ENCODE measurements around the gene MTHFD2L. TPM values are rescaled to one million over a fixed set of nuclear protein-coding genes. Genes with fewer than 3 reads are reported as not detected.

MTHFD2L gene
- total RNA-seq, 1 donor from 2014 or later, result 12.4 TPM

GRCh38 chr4:74189331-74190043, 31.6 kb downstream of the MTHFD2L start:
- peak; percentile 77 for TF ChIP-seq CTCF (IDR thresholded peaks at IDR 0.05; ENCODE audit: insufficient read depth, low read depth, low read length)
- TF ChIP-seq EZH2 (IDR thresholded peaks at IDR 0.05; ENCODE audit: insufficient read depth, low read length), result no peak
- H3K79me2 ChIP-seq (ENCODE audit: insufficient read depth, low read length), result no peaks in the 10 kb centered on the region
- no peak overlapping the region for H3K27ac ChIP-seq (ENCODE audit: low read depth, low read length)
- no peaks in the 10 kb centered on the region for H3K9me3 Mint-ChIP-seq (ENCODE audit: unreplicated experiment)
- H3K4me2 ChIP-seq (ENCODE audit: low read length), result no peak overlapping the region
- no peaks in the 10 kb centered on the region for H3K36me3 ChIP-seq (ENCODE audit: insufficient read depth, low read length)
- H3K4me1 Mint-ChIP-seq (ENCODE audit: low read depth, unreplicated experiment), result peaks cover 7% of the 10 kb centered on the region
- H3K27me3 Mint-ChIP-seq (ENCODE audit: low read depth, unreplicated experiment), result no peaks in the 10 kb centered on the region
- FAIRE-seq, result no peak
- H3K27ac Mint-ChIP-seq (ENCODE audit: unreplicated experiment), result no peak overlapping the region
- no peaks in the 10 kb centered on the region for H3K4me1 ChIP-seq (ENCODE audit: insufficient read depth, low read length)
- no peak overlapping the region for H3K4me3 ChIP-seq (ENCODE audit: insufficient read depth, low read depth, low read length)
- no peak overlapping the region for H3K4me3 Mint-ChIP-seq (ENCODE audit: unreplicated experiment)
- H3K9me3 ChIP-seq (ENCODE audit: insufficient read depth, low read depth, low read length), result no peaks in the 10 kb centered on the region
- no peaks in the 10 kb centered on the region for H3K36me3 Mint-ChIP-seq (ENCODE audit: low read depth, unreplicated experiment)
- DNase-seq (ENCODE audit: low read depth), result peak; percentile 38
- no peaks in the 10 kb centered on the region for H3K27me3 ChIP-seq (ENCODE audit: insufficient read depth, low read length)
- no peaks in the 10 kb centered on the region for H4K20me1 ChIP-seq (ENCODE audit: insufficient read depth, low read length)
- no peak overlapping the region for H2AFZ ChIP-seq (ENCODE audit: low read depth, low read length)
- no peak overlapping the region for H3K9ac ChIP-seq (ENCODE audit: low read length)

- H3K4me1 Mint-ChIP-seq (ENCODE audit: low read depth, unreplicated experiment), result peaks cover 7% of the 10 kb centered on the region
Observed at GRCh38 chr4:74190332-74190731, 32.4 kb downstream of the MTHFD2L start.

More at GRCh38 chr4:74190332-74190731, 32.4 kb downstream of the MTHFD2L start:
- Mint-ChIP-seq H3K27me3 (ENCODE audit: low read depth, unreplicated experiment) (no peaks in the 10 kb centered on the region), H3K27ac (ENCODE audit: unreplicated experiment) (peak overlapping the region; percentile 58), H3K9me3 (ENCODE audit: unreplicated experiment) (no peaks in the 10 kb centered on the region), H3K36me3 (ENCODE audit: low read depth, unreplicated experiment) (no peaks in the 10 kb centered on the region), H3K4me3 (ENCODE audit: unreplicated experiment) (no peak overlapping the region)
- Histone ChIP-seq H3K4me1 (ENCODE audit: insufficient read depth, low read length) (no peaks in the 10 kb centered on the region), H3K27ac (ENCODE audit: low read depth, low read length) (no peak overlapping the region), H2AFZ (ENCODE audit: low read depth, low read length) (no peak overlapping the region), H3K9me3 (ENCODE audit: insufficient read depth, low read depth, low read length) (no peaks in the 10 kb centered on the region), H3K9ac (ENCODE audit: low read length) (no peak overlapping the region), H3K4me2 (ENCODE audit: low read length) (no peak overlapping the region), H3K36me3 (ENCODE audit: insufficient read depth, low read length) (no peaks in the 10 kb centered on the region), H3K79me2 (ENCODE audit: insufficient read depth, low read length) (no peaks in the 10 kb centered on the region), H3K27me3 (ENCODE audit: insufficient read depth, low read length) (no peaks in the 10 kb centered on the region), H4K20me1 (ENCODE audit: insufficient read depth, low read length) (no peaks in the 10 kb centered on the region), H3K4me3 (ENCODE audit: insufficient read depth, low read depth, low read length) (no peak overlapping the region)
- no peak for FAIRE-seq
- DNase-seq (ENCODE audit: low read depth), result no peak
- no peak for TF ChIP-seq EZH2 (IDR thresholded peaks at IDR 0.05; ENCODE audit: insufficient read depth, low read length)
- TF ChIP-seq CTCF (IDR thresholded peaks at IDR 0.05; ENCODE audit: insufficient read depth, low read depth, low read length), result no peak
